HEK293 (cell line): ENCODE results near the gene TMLHE.

ENCODE experiments used
- BCL11A ChIP-seq: fragments of 450-650 bp; formaldehyde crosslinking; IDR thresholded peaks from 2 replicates; pipeline ENCODE4 v1.5.1; 2016; ENCODE audit warnings: low read depth, missing biosample characterization, missing genetic modification characterization
- BCL6B ChIP-seq: fragments of 450-650 bp; formaldehyde crosslinking; IDR thresholded peaks from 2 replicates; pipeline ENCODE4 v1.5.1; 2017; ENCODE audit warnings: missing biosample characterization, missing genetic modification characterization
- EGR2 ChIP-seq: fragments of 450-650 bp; formaldehyde crosslinking; IDR thresholded peaks from 2 replicates; pipeline ENCODE4 v1.5.1; 2016; ENCODE audit warnings: low read depth, missing biosample characterization, missing genetic modification characterization
- GFI1B ChIP-seq: fragments of 450-650 bp; formaldehyde crosslinking; IDR thresholded peaks from 2 replicates; pipeline ENCODE4 v1.5.1; 2016; ENCODE audit warnings: missing biosample characterization, missing genetic modification characterization
- GLIS1 ChIP-seq: fragments of 450-650 bp; formaldehyde crosslinking; IDR thresholded peaks from 2 replicates; pipeline ENCODE4 v1.5.1; 2016; ENCODE audit warnings: missing biosample characterization, missing genetic modification characterization
- GLIS2 ChIP-seq: fragments of 450-650 bp; formaldehyde crosslinking; IDR thresholded peaks from 2 replicates; pipeline ENCODE4 v1.5.1; 2016; ENCODE audit warnings: missing biosample characterization, missing genetic modification characterization
- KLF16 ChIP-seq: fragments of 450-650 bp; formaldehyde crosslinking; IDR thresholded peaks from 2 replicates; pipeline ENCODE4 v1.5.1; 2017; ENCODE audit warnings: missing biosample characterization, missing genetic modification characterization
- KLF8 ChIP-seq: fragments of 450-650 bp; formaldehyde crosslinking; IDR thresholded peaks from 2 replicates; pipeline ENCODE4 v1.5.1; 2016; ENCODE audit warnings: missing biosample characterization, missing genetic modification characterization
- KLF9 ChIP-seq: fragments of 450-650 bp; formaldehyde crosslinking; IDR thresholded peaks from 2 replicates; pipeline ENCODE4 v1.5.1; 2016; ENCODE audit warnings: missing biosample characterization, missing genetic modification characterization, low read depth
- PATZ1 ChIP-seq: fragments of 450-650 bp; formaldehyde crosslinking; IDR thresholded peaks from 2 replicates; pipeline ENCODE4 v1.5.1; 2016; ENCODE audit warnings: missing biosample characterization, missing genetic modification characterization
- SP3 ChIP-seq: fragments of 450-650 bp; formaldehyde crosslinking; IDR thresholded peaks from 2 replicates; pipeline ENCODE4 v1.5.1; 2016; ENCODE audit warnings: missing biosample characterization, missing genetic modification characterization
- YY2 ChIP-seq: fragments of 450-650 bp; formaldehyde crosslinking; IDR thresholded peaks from 2 replicates; pipeline ENCODE4 v1.5.1; 2016; ENCODE audit warnings: missing biosample characterization, missing genetic modification characterization
- ZBTB17 ChIP-seq: fragments of 450-650 bp; formaldehyde crosslinking; IDR thresholded peaks from 2 replicates; pipeline ENCODE4 v1.5.1; 2016; ENCODE audit warnings: missing biosample characterization, missing genetic modification characterization
- ZBTB20 ChIP-seq: fragments of 450-650 bp; formaldehyde crosslinking; IDR thresholded peaks from 2 replicates; pipeline ENCODE4 v1.5.1; 2016; ENCODE audit warnings: missing biosample characterization, missing genetic modification characterization
- ZBTB48 ChIP-seq: fragments of 450-650 bp; formaldehyde crosslinking; IDR thresholded peaks from 2 replicates; pipeline ENCODE4 v1.5.1; 2016; ENCODE audit warnings: missing biosample characterization, missing genetic modification characterization
- ZBTB8A ChIP-seq: fragments of 450-650 bp; formaldehyde crosslinking; IDR thresholded peaks from 2 replicates; pipeline ENCODE4 v1.5.1; 2016; ENCODE audit warnings: missing biosample characterization, missing genetic modification characterization
- ZEB2 ChIP-seq: fragments of 450-650 bp; formaldehyde crosslinking; IDR thresholded peaks from 2 replicates; pipeline ENCODE4 v1.5.1; 2016; ENCODE audit warnings: missing biosample characterization, missing genetic modification characterization
- ZFP3 ChIP-seq: fragments of 450-650 bp; formaldehyde crosslinking; IDR thresholded peaks from 2 replicates; pipeline ENCODE4 v1.5.1; 2016; ENCODE audit warnings: low read depth, missing biosample characterization, missing genetic modification characterization
- ZIC2 ChIP-seq: fragments of 450-650 bp; formaldehyde crosslinking; IDR thresholded peaks from 2 replicates; pipeline ENCODE4 v1.5.1; 2016; ENCODE audit warnings: missing biosample characterization, missing genetic modification characterization
- ZNF121 ChIP-seq: fragments of 450-650 bp; formaldehyde crosslinking; IDR thresholded peaks from 2 replicates; pipeline ENCODE4 v1.5.1; 2016; ENCODE audit warnings: missing biosample characterization, missing genetic modification characterization
- ZNF239 ChIP-seq: fragments of 450-650 bp; formaldehyde crosslinking; IDR thresholded peaks from 2 replicates; pipeline ENCODE4 v1.5.1; 2016; ENCODE audit warnings: missing biosample characterization, missing genetic modification characterization
- ZNF24 ChIP-seq: fragments of 450-650 bp; formaldehyde crosslinking; IDR thresholded peaks from 2 replicates; pipeline ENCODE4 v1.5.1; 2016; ENCODE audit warnings: missing biosample characterization, missing genetic modification characterization
- ZNF324 ChIP-seq: fragments of 450-650 bp; formaldehyde crosslinking; IDR thresholded peaks from 2 replicates; pipeline ENCODE4 v1.5.1; 2016; ENCODE audit warnings: missing biosample characterization, missing genetic modification characterization
- ZNF341 ChIP-seq: fragments of 450-650 bp; formaldehyde crosslinking; IDR thresholded peaks from 2 replicates; pipeline ENCODE4; 2016; ENCODE audit warnings: low read depth, missing biosample characterization, missing genetic modification characterization
- ZNF362 ChIP-seq: fragments of 450-650 bp; formaldehyde crosslinking; IDR thresholded peaks from 2 replicates; pipeline ENCODE4 v1.5.1; 2016; ENCODE audit warnings: missing biosample characterization, missing genetic modification characterization
- ZNF391 ChIP-seq: fragments of 450-650 bp; formaldehyde crosslinking; IDR thresholded peaks from 2 replicates; pipeline ENCODE4 v1.5.1; 2016; ENCODE audit warnings: low read depth, missing biosample characterization, missing genetic modification characterization, borderline replicate concordance
- ZNF423 ChIP-seq: fragments of 450-650 bp; formaldehyde crosslinking; IDR thresholded peaks from 2 replicates; pipeline ENCODE4 v1.5.1; 2016; ENCODE audit warnings: missing biosample characterization, missing genetic modification characterization
- ZNF501 ChIP-seq: fragments of 450-650 bp; formaldehyde crosslinking; IDR thresholded peaks from 2 replicates; pipeline ENCODE4 v1.5.1; 2016; ENCODE audit warnings: missing biosample characterization, missing genetic modification characterization
- ZNF561 ChIP-seq: fragments of 450-650 bp; IDR thresholded peaks from 2 replicates; pipeline ENCODE4 v1.5.1; 2018; ENCODE audit warnings: missing biosample characterization, missing genetic modification characterization, borderline replicate concordance
- ZNF600 ChIP-seq: fragments of 450-650 bp; formaldehyde crosslinking; IDR thresholded peaks from 2 replicates; pipeline ENCODE4 v1.5.1; 2016; ENCODE audit warnings: missing biosample characterization, missing genetic modification characterization
- ZNF624 ChIP-seq: fragments of 450-650 bp; formaldehyde crosslinking; IDR thresholded peaks from 2 replicates; pipeline ENCODE4 v1.5.1; 2017; ENCODE audit warnings: missing biosample characterization, missing genetic modification characterization
- ZNF658 ChIP-seq: fragments of 450-650 bp; formaldehyde crosslinking; IDR thresholded peaks from 2 replicates; pipeline ENCODE4; 2016; ENCODE audit warnings: missing biosample characterization, missing genetic modification characterization
- ZNF76 ChIP-seq: fragments of 450-650 bp; formaldehyde crosslinking; IDR thresholded peaks from 2 replicates; pipeline ENCODE4; 2016; ENCODE audit warnings: low read depth, missing biosample characterization, missing genetic modification characterization, borderline replicate concordance
- ZNF776 ChIP-seq: fragments of 450-650 bp; formaldehyde crosslinking; IDR thresholded peaks from 2 replicates; pipeline ENCODE4 v1.5.0; 2017; ENCODE audit warnings: missing biosample characterization, missing genetic modification characterization, borderline replicate concordance
- ZNF777 ChIP-seq: fragments of 450-650 bp; formaldehyde crosslinking; IDR thresholded peaks from 2 replicates; pipeline ENCODE4 v1.5.1; 2017; ENCODE audit warnings: missing biosample characterization, missing genetic modification characterization, borderline replicate concordance
- ZNF791 ChIP-seq: fragments of 450-650 bp; formaldehyde crosslinking; IDR thresholded peaks from 2 replicates; pipeline ENCODE4 v1.5.1; 2016; ENCODE audit warnings: missing biosample characterization, missing genetic modification characterization
- ZSCAN30 ChIP-seq: fragments of 450-650 bp; IDR thresholded peaks from 2 replicates; pipeline ENCODE4 v1.5.1; 2018; ENCODE audit warnings: missing biosample characterization, mild to moderate bottlenecking, missing genetic modification characterization, moderate library complexity
- ZXDB ChIP-seq: fragments of 450-650 bp; formaldehyde crosslinking; IDR thresholded peaks from 2 replicates; pipeline ENCODE4 v1.5.1; 2016; ENCODE audit warnings: missing biosample characterization, missing genetic modification characterization

The TMLHE gene

GRCh38 chrX:155612312-155613224 is at the start of gene TMLHE, which contains the start of gene SPRY3 (continued):
- peak; percentile 87 for TF ChIP-seq PATZ1 (tag by site-specific recombination)
- TF ChIP-seq ZNF423, result peak; percentile 91
- peak; percentile 83; the same call in 1 of the 2 replicates for TF ChIP-seq ZNF561 (tag by site-specific recombination)
- no peak for TF ChIP-seq YY2
- TF ChIP-seq ZNF121 (tag by site-specific recombination), result no peak
- no peak for TF ChIP-seq ZNF362
- TF ChIP-seq ZNF239 (tag by site-specific recombination), result no peak
- peak; percentile 56 for TF ChIP-seq SP3 (tag by site-specific recombination)
- TF ChIP-seq GFI1B, result no peak
- TF ChIP-seq EGR2 (tag by site-specific recombination), result peak; percentile 65
- TF ChIP-seq KLF8 (tag by site-specific recombination), result peak; percentile 75; the same call in 1 of the 2 replicates
- peak; percentile 71; the same call in 1 of the 2 replicates for TF ChIP-seq ZNF391 (tag by site-specific recombination)
- peak; percentile 18; the same call in 1 of the 2 replicates for TF ChIP-seq GLIS1 (tag by site-specific recombination)
- TF ChIP-seq ZNF324 (tag by site-specific recombination), result peak; percentile 71; the same call in 1 of the 2 replicates
- peak; percentile 99 for TF ChIP-seq ZBTB8A
- peak; percentile 89 for TF ChIP-seq ZBTB20 (tag by site-specific recombination)
- TF ChIP-seq ZNF24, result 0 out of 2 replicates have a peak, but pooled peaks have one; percentile 43
- peak; percentile 43; the same call in 1 of the 2 replicates for TF ChIP-seq ZBTB48 (tag by site-specific recombination)
- TF ChIP-seq ZNF600 (tag by site-specific recombination), result peak; percentile 55; the same call in 1 of the 2 replicates
- peak; percentile 11; the same call in 1 of the 2 replicates for TF ChIP-seq ZSCAN30 (tag by site-specific recombination)
- peak; percentile 89 for TF ChIP-seq GLIS2 (tag by site-specific recombination)
- TF ChIP-seq ZNF501 (tag by site-specific recombination), result peak; percentile 84
- TF ChIP-seq KLF16 (tag by site-specific recombination), result peak; percentile 58; the same call in 1 of the 2 replicates
- TF ChIP-seq ZNF341 (tag by site-specific recombination), result peak; percentile 66
- peak; percentile 59; the same call in 1 of the 2 replicates for TF ChIP-seq KLF9
- no peak for TF ChIP-seq ZNF791 (tag by site-specific recombination)
- TF ChIP-seq BCL6B, result no peak
- no peak for TF ChIP-seq ZFP3 (tag by site-specific recombination)
- no peak for TF ChIP-seq ZNF777 (tag by site-specific recombination)
- peak; percentile 54 for TF ChIP-seq ZIC2 (tag by site-specific recombination)
- peak; percentile 59; the same call in 1 of the 2 replicates for TF ChIP-seq ZEB2
- no peak for TF ChIP-seq BCL11A (tag by site-specific recombination)
- peak; percentile 74 for TF ChIP-seq ZXDB (tag by site-specific recombination)
- TF ChIP-seq ZNF624 (tag by site-specific recombination), result no peak
- TF ChIP-seq ZNF776 (tag by site-specific recombination), result no peak
- peak; percentile 65; the same call in 1 of the 2 replicates for TF ChIP-seq ZBTB17 (tag by site-specific recombination)
- TF ChIP-seq ZNF76, result peak; percentile 40; the same call in 1 of the 2 replicates
- TF ChIP-seq ZNF658 (tag by site-specific recombination), result no peak
